ENCODE data around the gene CBY3.
"Not testable (repeated sequence)": the region's sequence is repeated elsewhere in the genome, so short reads cannot be mapped to it uniquely, and the experiment has no call there.

The CBY3 gene

GRCh38 chr5:179678223-179679013 is 2.4 kb downstream of the CBY3 start:
- Histone ChIP-seq H3K4me1 (ENCODE audit: control insufficient read depth, insufficient read depth, low read length) (peaks cover 4% of the 10 kb centered on the region; the same call in 1 of the 2 replicates), H3K9me3 (ENCODE audit: control insufficient read depth, insufficient read depth, low read length) (no peaks in the 10 kb centered on the region), H3K27ac (ENCODE audit: low read length) (no peak overlapping the region), H3K36me3 (ENCODE audit: control insufficient read depth, insufficient read depth, low read length) (no peaks in the 10 kb centered on the region), H3K27me3 (ENCODE audit: control insufficient read depth, insufficient read depth, low read length) (no peaks in the 10 kb centered on the region), H3K4me3 (ENCODE audit: low read length) (peak overlapping the region; percentile 56)
- WGBS (ENCODE audit: insufficient coverage, insufficient read length): no CpG with 5 or more reads among the region's 78 CpGs
- peak; percentile 92 for DNase-seq (ENCODE audit: low read depth, low spot score)

GRCh38 chr5:179668391-179668790 is 12.4 kb downstream of the CBY3 start:
- DNase-seq (ENCODE audit: low read depth, low spot score): peak; percentile 71
- Histone ChIP-seq H3K4me3 (ENCODE audit: low read length) (no peak overlapping the region), H3K27ac (ENCODE audit: low read length) (no peak overlapping the region), H3K36me3 (ENCODE audit: control insufficient read depth, insufficient read depth, low read length) (no peaks in the 10 kb centered on the region), H3K4me1 (ENCODE audit: control insufficient read depth, insufficient read depth, low read length) (no peaks in the 10 kb centered on the region), H3K9me3 (ENCODE audit: control insufficient read depth, insufficient read depth, low read length) (no peaks in the 10 kb centered on the region), H3K27me3 (ENCODE audit: control insufficient read depth, insufficient read depth, low read length) (no peaks in the 10 kb centered on the region)
- WGBS (ENCODE audit: insufficient coverage, insufficient read length): no CpG with 5 or more reads among the region's 7 CpGs

GRCh38 chr5:179661647-179662046 is 19.2 kb downstream of the CBY3 start:
- H3K4me1 ChIP-seq (ENCODE audit: control insufficient read depth, insufficient read depth, low read length); H3K4me3 ChIP-seq (ENCODE audit: low read length); DNase-seq (ENCODE audit: low read depth, low spot score); H3K27ac ChIP-seq (ENCODE audit: low read length); H3K27me3 ChIP-seq (ENCODE audit: control insufficient read depth, insufficient read depth, low read length); H3K36me3 ChIP-seq (ENCODE audit: control insufficient read depth, insufficient read depth, low read length); H3K9me3 ChIP-seq (ENCODE audit: control insufficient read depth, insufficient read depth, low read length): not testable (repeated sequence)
- WGBS (ENCODE audit: insufficient coverage, insufficient read length): no CpG with 5 or more reads among the region's 6 CpGs

- not testable (repeated sequence) for H3K27ac ChIP-seq (ENCODE audit: low read length); DNase-seq (ENCODE audit: low read depth, low spot score); H3K27me3 ChIP-seq (ENCODE audit: control insufficient read depth, insufficient read depth, low read length); H3K9me3 ChIP-seq (ENCODE audit: control insufficient read depth, insufficient read depth, low read length); H3K36me3 ChIP-seq (ENCODE audit: control insufficient read depth, insufficient read depth, low read length); H3K4me1 ChIP-seq (ENCODE audit: control insufficient read depth, insufficient read depth, low read length)
- no CpG with 5 or more reads among the region's 29 CpGs for whole genome bisulfite sequencing (ENCODE audit: insufficient coverage, insufficient read length)
- H3K4me3 ChIP-seq (ENCODE audit: low read length): peak overlapping the region; percentile 27; the same call in 1 of the 2 replicates
These were observed 22.5 kb downstream of the CBY3 start for GRCh38 chr5:179658179-179658856.

GRCh38 chr5:179657302-179658178 is 23.3 kb downstream of the CBY3 start:
- WGBS (ENCODE audit: insufficient coverage, insufficient read length): no CpG with 5 or more reads among the region's 50 CpGs
- H3K27ac ChIP-seq (ENCODE audit: low read length); H3K4me1 ChIP-seq (ENCODE audit: control insufficient read depth, insufficient read depth, low read length); H3K36me3 ChIP-seq (ENCODE audit: control insufficient read depth, insufficient read depth, low read length); H3K4me3 ChIP-seq (ENCODE audit: low read length); DNase-seq (ENCODE audit: low read depth, low spot score); H3K9me3 ChIP-seq (ENCODE audit: control insufficient read depth, insufficient read depth, low read length); H3K27me3 ChIP-seq (ENCODE audit: control insufficient read depth, insufficient read depth, low read length): not testable (repeated sequence)

- not testable (repeated sequence) for H3K9me3 ChIP-seq (ENCODE audit: control insufficient read depth, insufficient read depth, low read length); H3K4me1 ChIP-seq (ENCODE audit: control insufficient read depth, insufficient read depth, low read length); DNase-seq (ENCODE audit: low read depth, low spot score); H3K27ac ChIP-seq (ENCODE audit: low read length); H3K4me3 ChIP-seq (ENCODE audit: low read length); H3K36me3 ChIP-seq (ENCODE audit: control insufficient read depth, insufficient read depth, low read length); H3K27me3 ChIP-seq (ENCODE audit: control insufficient read depth, insufficient read depth, low read length)
- no CpG with 5 or more reads among the region's 2 CpGs for WGBS (ENCODE audit: insufficient coverage, insufficient read length)
These were observed 27.7 kb downstream of the CBY3 start for GRCh38 chr5:179653135-179653534.

GRCh38 chr5:179650245-179650644 is 30.6 kb downstream of the CBY3 start:
- not testable (repeated sequence) for DNase-seq (ENCODE audit: low read depth, low spot score); H3K27ac ChIP-seq (ENCODE audit: low read length); H3K27me3 ChIP-seq (ENCODE audit: control insufficient read depth, insufficient read depth, low read length); H3K4me1 ChIP-seq (ENCODE audit: control insufficient read depth, insufficient read depth, low read length); H3K36me3 ChIP-seq (ENCODE audit: control insufficient read depth, insufficient read depth, low read length); H3K4me3 ChIP-seq (ENCODE audit: low read length); H3K9me3 ChIP-seq (ENCODE audit: control insufficient read depth, insufficient read depth, low read length)
- no CpG with 5 or more reads among the region's 26 CpGs for WGBS (ENCODE audit: insufficient coverage, insufficient read length)

GRCh38 chr5:179649166-179649703 is 31.6 kb downstream of the CBY3 start:
- H3K36me3 ChIP-seq (ENCODE audit: control insufficient read depth, insufficient read depth, low read length); H3K27ac ChIP-seq (ENCODE audit: low read length); H3K9me3 ChIP-seq (ENCODE audit: control insufficient read depth, insufficient read depth, low read length); H3K4me1 ChIP-seq (ENCODE audit: control insufficient read depth, insufficient read depth, low read length); DNase-seq (ENCODE audit: low read depth, low spot score); H3K4me3 ChIP-seq (ENCODE audit: low read length); H3K27me3 ChIP-seq (ENCODE audit: control insufficient read depth, insufficient read depth, low read length): not testable (repeated sequence)
- WGBS (ENCODE audit: insufficient coverage, insufficient read length): no CpG with 5 or more reads among the region's 10 CpGs

GRCh38 chr5:179648410-179648809 is 32.4 kb downstream of the CBY3 start:
- Histone ChIP-seq H3K9me3 (ENCODE audit: control insufficient read depth, insufficient read depth, low read length) (no peaks in the 10 kb centered on the region), H3K27ac (ENCODE audit: low read length) (no peak overlapping the region), H3K36me3 (ENCODE audit: control insufficient read depth, insufficient read depth, low read length) (no peaks in the 10 kb centered on the region), H3K4me3 (ENCODE audit: low read length) (no peak overlapping the region), H3K4me1 (ENCODE audit: control insufficient read depth, insufficient read depth, low read length) (no peaks in the 10 kb centered on the region), H3K27me3 (ENCODE audit: control insufficient read depth, insufficient read depth, low read length) (no peaks in the 10 kb centered on the region)
- no peak for DNase-seq (ENCODE audit: low read depth, low spot score)
- no CpG with 5 or more reads among the region's 9 CpGs for WGBS (ENCODE audit: insufficient coverage, insufficient read length)

GRCh38 chr5:179644766-179645165 is 36.1 kb downstream of the CBY3 start:
- WGBS (ENCODE audit: insufficient coverage, insufficient read length): no CpG with 5 or more reads among the region's 5 CpGs
- not testable (repeated sequence) for H3K4me1 ChIP-seq (ENCODE audit: control insufficient read depth, insufficient read depth, low read length); H3K4me3 ChIP-seq (ENCODE audit: low read length); H3K9me3 ChIP-seq (ENCODE audit: control insufficient read depth, insufficient read depth, low read length); H3K36me3 ChIP-seq (ENCODE audit: control insufficient read depth, insufficient read depth, low read length); H3K27ac ChIP-seq (ENCODE audit: low read length); DNase-seq (ENCODE audit: low read depth, low spot score); H3K27me3 ChIP-seq (ENCODE audit: control insufficient read depth, insufficient read depth, low read length)
